OCI-LY1 (cell line): ENCODE data around the gene FKBP3.

Source experiments
- CTCF ChIP-seq: fragments of 200-600 bp; sonication (generic), shearing (Covaris generic); IDR thresholded peaks from 2 replicates; pipeline ENCODE4 v1.5.1; 2017; ENCODE audit warnings: mild to moderate bottlenecking, antibody characterized with exemption, low read length, moderate library complexity, mixed read lengths
- EZH2 ChIP-seq: fragments of 200-600 bp; sonication (generic), shearing (Covaris generic); IDR thresholded peaks from 2 replicates; pipeline ENCODE4 v1.8.0; 2017; ENCODE audit warnings: borderline replicate concordance, mixed run types, mild to moderate bottlenecking, antibody characterized with exemption, low read length, moderate library complexity, mixed read lengths

GRCh38 chr14:45114327-45114726, 20.0 kb downstream of the FKBP3 start:
- TF ChIP-seq EZH2 (no peak), CTCF (no peak)
